Mucosa of descending colon (tissue), 3 donors: ENCODE data around the gene ST8SIA2. TPM values are rescaled to one million over a fixed set of nuclear protein-coding genes. Genes with fewer than 3 reads are reported as not detected.

Source experiments
- ATAC-seq: fragments of 200-7000 bp; cut with Tn5 transposase; one replicate; pipeline ENCODE4 v1.9.1; 2020; ENCODE audit warnings: mild to moderate bottlenecking, moderate library complexity
- DNase-seq, 3 donors: peaks; one replicate each; pipeline ENCODE4 v3.0.0-alpha.2; 2020
- H3K36me3 ChIP-seq: fragments of 200-600 bp; one replicate; pipeline ENCODE4 v1.8.0; 2021; ENCODE audit warnings: low read depth, mild to moderate bottlenecking
- H3K4me1 ChIP-seq: fragments of 200-600 bp; one replicate; pipeline ENCODE4 v1.8.0; 2021; ENCODE audit warnings: low read depth, mild to moderate bottlenecking
- H3K4me3 ChIP-seq: fragments of 200-600 bp; one replicate; pipeline ENCODE4 v1.8.0; 2021; ENCODE audit warnings: mild to moderate bottlenecking
- H3K9me3 ChIP-seq: fragments of 200-600 bp; one replicate; pipeline ENCODE4 v1.8.0; 2021; ENCODE audit warnings: mild to moderate bottlenecking
- CTCF ChIP-seq: fragments of 200-600 bp; IDR thresholded peaks from one replicate; pipeline ENCODE4 v1.8.0; 2022; ENCODE audit warnings: antibody characterized with exemption, mild to moderate bottlenecking
- intact Hi-C, 2 donors: fragments of 100-400 bp; cut with DNase I in 1 of 2; cut with micrococcal nuclease in 1 of 2; formaldehyde crosslinking; loops; one replicate each; pipeline versions ENCODE4 v1.11.0 to v1.11.1; 2022; cut with DNase I, micrococcal nuclease
- total RNA-seq, 3 donors: library from RNA; stranded (reverse); fragmentation: NEBNext Ultra II Directional in 2 of 3; extraction: Animal tissue kit (Norgen Biotek cat#: 25700) in 2 of 3; gene quantifications; one replicate each; pipeline versions ENCODE4 v1.2.1 to v1.2.4, GENCODE V29; 2021 to 2023
- donor health status: DM: no; HTN: no; CAD: no; lungs with moderate emphysema.
- donor health status: DM: no; HTN: no; CAD: no.
- donor health status: DM: no; HTN: yes; CAD: no.

The ST8SIA2 gene
- total RNA-seq, 3 donors from 2014 or later, result 0.29 to 0.44 (median 0.43) TPM

GRCh38 chr15:92462424-92463125, 68.9 kb downstream of the ST8SIA2 start:
- H3K9me3 ChIP-seq, result no peaks in the 10 kb centered on the region
- no peaks in the 10 kb centered on the region for H3K4me1 ChIP-seq
- DNase-seq (no peak), ATAC-seq (no peak)
- intact Hi-C loops, result no loop called here
- H3K36me3 ChIP-seq, result no peaks in the 10 kb centered on the region
- H3K4me3 ChIP-seq, result no peak overlapping the region
- TF ChIP-seq CTCF, result no peak

- no peaks in the 10 kb centered on the region for H3K9me3 ChIP-seq
- intact Hi-C loops, result no loop called here
- no peak for TF ChIP-seq CTCF
- H3K4me3 ChIP-seq, result no peak overlapping the region
- H3K36me3 ChIP-seq, result no peaks in the 10 kb centered on the region
- H3K4me1 ChIP-seq, result no peaks in the 10 kb centered on the region
- ATAC-seq, result no peak
- DNase-seq, result no peak
These were observed 69.7 kb downstream of the ST8SIA2 start for GRCh38 chr15:92463352-92463751.

DNA sequence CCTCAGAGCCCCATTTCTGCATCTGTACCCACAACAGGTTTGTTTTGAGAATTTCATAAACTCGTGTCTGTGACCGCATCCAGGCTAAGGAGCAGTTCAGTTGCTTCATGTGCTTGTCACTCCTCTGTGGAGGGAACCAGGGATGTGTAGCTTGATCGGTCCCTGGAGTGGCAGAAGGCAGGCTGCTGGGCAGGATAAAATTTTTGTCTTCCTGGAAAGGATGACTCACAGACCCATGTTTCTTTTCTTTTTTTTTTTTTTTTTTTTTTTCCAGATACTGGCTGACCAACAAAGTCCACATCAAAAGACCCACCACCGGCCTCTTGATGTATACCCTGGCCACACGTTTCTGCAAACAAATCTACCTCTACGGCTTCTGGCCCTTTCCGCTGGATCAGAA, 70.1 kb downstream of the ST8SIA2 start:
- intact Hi-C loops, result no loop called here
- ATAC-seq, result no peak
- DNase-seq, result no peak
- no peak for TF ChIP-seq CTCF
- no peaks in the 10 kb centered on the region for H3K36me3 ChIP-seq
- no peak overlapping the region for H3K4me3 ChIP-seq
- no peaks in the 10 kb centered on the region for H3K4me1 ChIP-seq
- no peaks in the 10 kb centered on the region for H3K9me3 ChIP-seq

- H3K4me3 ChIP-seq, result no peak overlapping the region
- H3K4me1 ChIP-seq, result no peaks in the 10 kb centered on the region
- no peaks in the 10 kb centered on the region for H3K36me3 ChIP-seq
- no peak for TF ChIP-seq CTCF
- intact Hi-C loops, result no loop called here
- ATAC-seq (no peak), DNase-seq (no peak)
- no peaks in the 10 kb centered on the region for H3K9me3 ChIP-seq
These were observed 73.2 kb downstream of the ST8SIA2 start for GRCh38 chr15:92466834-92467233.

DNA sequence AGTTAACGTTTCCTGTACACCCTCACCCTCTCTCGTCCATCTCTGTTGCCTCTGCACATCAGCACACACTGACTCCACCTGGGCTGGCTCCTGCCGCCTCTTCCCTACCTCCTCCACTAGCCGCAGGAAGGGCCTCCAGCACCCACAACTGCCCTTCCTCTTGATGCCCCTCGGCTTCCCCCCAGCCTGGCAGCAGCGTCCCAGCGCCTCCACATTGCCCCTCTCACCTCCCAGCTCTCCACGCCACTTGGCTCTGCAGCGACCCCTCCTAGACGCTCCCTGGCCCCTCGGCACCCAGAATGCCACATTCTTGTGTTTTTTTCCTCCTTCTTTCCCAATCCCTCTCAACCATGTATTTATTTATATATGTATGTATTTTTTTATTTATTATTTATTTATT, 73.6 kb downstream of the ST8SIA2 start:
- Histone ChIP-seq H3K4me3 (no peak overlapping the region), H3K9me3 (no peaks in the 10 kb centered on the region), H3K4me1 (no peaks in the 10 kb centered on the region), H3K36me3 (no peaks in the 10 kb centered on the region)
- ATAC-seq, result no peak
- TF ChIP-seq CTCF, result no peak
- intact Hi-C loops, result no loop called here
- DNase-seq, result no peak

DNA sequence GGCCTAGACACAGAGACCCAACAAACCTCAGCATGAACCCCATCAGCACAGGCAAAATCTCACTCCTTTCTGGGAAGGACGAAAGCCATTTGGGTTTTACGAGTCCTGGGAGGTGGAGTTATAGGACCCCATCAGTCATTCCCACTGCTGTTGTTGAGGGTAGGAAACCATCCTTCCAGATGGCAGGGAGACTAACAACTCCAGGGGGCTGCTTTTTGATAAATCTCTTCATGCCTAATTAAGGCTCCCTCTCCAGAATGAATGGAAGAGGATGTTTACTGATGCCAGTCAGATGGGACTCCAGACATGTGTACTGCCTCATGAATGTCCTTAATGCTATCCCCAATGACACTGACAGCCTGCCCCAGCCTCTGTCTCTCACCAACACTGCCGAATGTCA, 75.3 kb downstream of the ST8SIA2 start:
- intact Hi-C loops, result no loop called here
- no peaks in the 10 kb centered on the region for H3K36me3 ChIP-seq
- no peak for DNase-seq
- H3K9me3 ChIP-seq, result no peaks in the 10 kb centered on the region
- H3K4me1 ChIP-seq, result no peaks in the 10 kb centered on the region
- H3K4me3 ChIP-seq, result no peak overlapping the region
- ATAC-seq, result no peak
- no peak for TF ChIP-seq CTCF
